Endothelial cell of umbilical vein (primary cell): ENCODE measurements around the gene ZNF423. TPM values are rescaled to one million over a fixed set of nuclear protein-coding genes. Genes with fewer than 3 reads are reported as not detected.

Source experiments
- BruUV-seq: library from RNA; stranded (reverse); fragments of 400-500 nt; replicated peaks from 2 replicates; lab custom pipeline; 2021; lab: Mats Ljungman, UMichigan
- CTCF ChIA-PET: fragments of 300-600, 350-600 bp; sonication (Branson Sonifier 250); formaldehyde crosslinking; loops from one replicate; lab custom pipeline; 2021; ENCODE audit warnings: antibody characterized with exemption, inconsistent platforms; lab: Charles Lee
- POLR2A ChIA-PET: fragments of 300-600, 350-600 bp; sonication (Branson Sonifier 250); formaldehyde crosslinking; loops from one replicate; lab custom pipeline; 2021; ENCODE audit warnings: antibody characterized with exemption, inconsistent platforms; lab: Charles Lee
- DNase-seq: peaks from one replicate; pipeline ENCODE4 v3.0.0-alpha.2; 2011; ENCODE audit warnings: low read depth, low spot score
- FAIRE-seq: peaks from 2 replicates; lab custom pipeline; 2011; peaks lifted over from hg19 to GRCh38; lab: Jason Lieb, UNC
- H2AFZ ChIP-seq: 2 replicates; pipeline ENCODE4 v1.6.0; 2012; ENCODE audit warnings: low read depth, low read length, control low read depth, inconsistent platforms
- H3K27ac ChIP-seq: 2 replicates; pipeline ENCODE4 v1.5.1; 2011; ENCODE audit warnings: low read depth, mild to moderate bottlenecking, control low read depth, low read length, moderate library complexity; ENCODE audit not compliant: insufficient read depth
- H3K27me3 ChIP-seq, 2 experiments: 2 replicates each; pipeline versions ENCODE4 v1.6.0 to v1.6.1; 2011; ENCODE audit warnings: low read length in 2 of 2, mixed read lengths in 1 of 2; ENCODE audit not compliant: control insufficient read depth in 2 of 2, insufficient read depth in 2 of 2
- H3K36me3 ChIP-seq, 2 experiments: 2 replicates in 1 of 2; 3 replicates in 1 of 2; pipeline ENCODE4 v1.5.1; 2011; ENCODE audit warnings: low read length in 2 of 2, mild to moderate bottlenecking in 1 of 2, moderate library complexity in 1 of 2; ENCODE audit not compliant: control insufficient read depth in 2 of 2, insufficient read depth in 2 of 2; ENCODE audit errors: extremely low read depth in 1 of 2
- H3K4me1 ChIP-seq: 3 replicates; pipeline ENCODE4 v1.5.1; 2011; ENCODE audit warnings: mild to moderate bottlenecking, low read length; ENCODE audit not compliant: control insufficient read depth, insufficient read depth; ENCODE audit errors: extremely low read depth
- H3K4me2 ChIP-seq: 2 replicates; pipeline ENCODE4 v1.6.1; 2011; ENCODE audit warnings: low read length, control low read depth, mixed read lengths; ENCODE audit not compliant: insufficient read depth
- H3K4me3 ChIP-seq, 3 experiments: fragments of 200-600 bp in 1 of 3; sonication (generic), shearing (Covaris generic) in 1 of 3; replicated peaks in 1 of 3; 2 replicates each; pipeline ENCODE4 v1.5.1; 2011 to 2016; ENCODE audit warnings: control low read depth in 3 of 3, low read length in 3 of 3, mild to moderate bottlenecking in 2 of 3, inconsistent platforms in 1 of 3, low read depth in 1 of 3, moderate library complexity in 1 of 3; ENCODE audit not compliant: insufficient read depth in 1 of 3
- H3K79me2 ChIP-seq: 2 replicates; pipeline ENCODE4 v1.6.0; 2012; ENCODE audit warnings: low read length, inconsistent platforms; ENCODE audit not compliant: control insufficient read depth, insufficient read depth
- H3K9ac ChIP-seq: replicated peaks from 2 replicates; pipeline ENCODE3; 2011; ENCODE audit warnings: low read length, control low read depth; ENCODE audit not compliant: insufficient read depth; ENCODE audit errors: extremely low read depth
- H3K9me1 ChIP-seq: replicated peaks from 3 replicates; pipeline ENCODE4 v1.6.0; 2011; ENCODE audit warnings: mild to moderate bottlenecking, low read length; ENCODE audit not compliant: control insufficient read depth, insufficient read depth; ENCODE audit errors: extremely low read depth
- H3K9me3 ChIP-seq: replicated peaks from 2 replicates; pipeline ENCODE4 v1.5.1; 2012; ENCODE audit warnings: low read length, inconsistent platforms; ENCODE audit not compliant: control insufficient read depth, insufficient read depth
- H4K20me1 ChIP-seq: replicated peaks from 2 replicates; pipeline ENCODE3; 2011; ENCODE audit warnings: mild to moderate bottlenecking, low read length; ENCODE audit not compliant: control insufficient read depth, insufficient read depth; ENCODE audit errors: extremely low read depth
- CTCF ChIP-seq, 2 donors: IDR thresholded peaks; 1 replicate in 1 of 2; 2 replicates in 1 of 2; pipeline ENCODE4 v1.5.1; 2011; ENCODE audit warnings: low read length in 2 of 2, mild to moderate bottlenecking in 2 of 2, moderate library complexity in 2 of 2, control low read depth in 1 of 2, inconsistent platforms in 1 of 2, low read depth in 1 of 2; ENCODE audit not compliant: insufficient read depth in 1 of 2; ENCODE audit errors: extremely low read depth in 1 of 2
- EZH2 ChIP-seq: IDR thresholded peaks from 2 replicates; pipeline ENCODE4 v1.6.1; 2012; ENCODE audit warnings: borderline replicate concordance, low read depth, mild to moderate bottlenecking, moderate library complexity, low read length, inconsistent platforms; ENCODE audit not compliant: severe bottlenecking
- FOS ChIP-seq: IDR thresholded peaks from 2 replicates; pipeline ENCODE4 v1.6.1; 2011; ENCODE audit warnings: mild to moderate bottlenecking, low read length, moderate library complexity, borderline replicate concordance; ENCODE audit not compliant: insufficient read depth
- GATA2 ChIP-seq: IDR thresholded peaks from 2 replicates; pipeline ENCODE4 v1.7.0; 2011; ENCODE audit warnings: low read depth, mild to moderate bottlenecking, moderate library complexity, mixed read lengths, low read length; ENCODE audit not compliant: insufficient read length, insufficient read depth
- JUN ChIP-seq: IDR thresholded peaks from 2 replicates; pipeline ENCODE4 v1.6.1; 2011; ENCODE audit warnings: borderline replicate concordance, low read depth; ENCODE audit not compliant: insufficient read length, insufficient read depth
- MYC ChIP-seq: IDR thresholded peaks from one replicate; pipeline ENCODE4 v1.6.1; 2011; ENCODE audit warnings: mild to moderate bottlenecking, low read depth, low read length
- POLR2A ChIP-seq: IDR thresholded peaks from 2 replicates; pipeline ENCODE4 v1.6.1; 2012; ENCODE audit warnings: low read depth, mild to moderate bottlenecking, control low read depth, low read length
- POLR2AphosphoS5 ChIP-seq: IDR thresholded peaks from 2 replicates; pipeline ENCODE4 v1.6.1; 2012; ENCODE audit warnings: low read depth, mild to moderate bottlenecking, control low read depth, low read length, moderate library complexity; ENCODE audit not compliant: insufficient read depth
- dilution Hi-C: fragments of 300-500 bp; cut with MboI; formaldehyde crosslinking; loops from one replicate; pipeline ENCODE4 v1.15.0; 2019; ENCODE audit warnings: low sequenced_read_pairs; ENCODE audit not compliant: extremely low pct_ligation_motif_present
- intact Hi-C: fragments of 100-400 bp; cut with micrococcal nuclease; formaldehyde crosslinking; loops from one replicate; pipeline ENCODE4 v1.10.0; 2022
- polyA plus RNA-seq, 4 experiments: library from polyadenylated mRNA; depleted of rRNA in 3 of 4; stranded (reverse) in 3 of 4; unstranded in 1 of 4; fragments of >200 nt; gene quantifications; 2 replicates each; pipeline versions ENCODE4 v1.2.1 to v1.2.3, GENCODE V29; 2011 to 2012; ENCODE audit warnings: missing spikeins in 1 of 4
- total RNA-seq: library from RNA; stranded (reverse); gene quantifications from 2 replicates; pipeline ENCODE4 v1.2.3, GENCODE V29; 2021
- TF ChIP-seq, protein P1 (sequence below): IDR thresholded peaks from 2 replicates; pipeline ENCODE4 v1.6.1; 2011; ENCODE audit not compliant: insufficient read depth, insufficient read length

Gene ZNF423
- total and polyA plus RNA-seq, 2 donors (not counting 3 experiments of a cell fraction or from before 2014, with no cell fraction given), result 2.2 to 8.1 TPM

DNA sequence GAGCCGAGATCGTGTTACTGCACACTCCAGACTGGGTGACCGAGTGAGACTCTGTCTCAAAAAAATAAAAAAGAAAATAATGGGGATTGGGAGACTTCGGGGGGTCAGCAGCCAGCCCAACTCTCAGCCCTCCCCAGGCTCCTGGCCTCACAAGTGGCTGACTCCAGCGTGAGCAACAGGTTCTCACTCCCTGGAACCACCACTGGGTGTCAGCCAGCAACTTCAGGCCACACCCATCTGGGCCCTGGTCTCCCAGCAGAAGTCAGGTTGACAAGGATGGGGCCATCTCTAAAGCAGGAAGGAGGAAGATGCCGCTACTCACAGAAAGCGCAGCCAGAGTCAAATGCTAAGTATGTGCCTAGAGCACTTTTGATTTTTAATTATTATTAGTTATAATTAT, 342.9 kb downstream of the ZNF423 start:
- Histone ChIP-seq H2AFZ (no peak overlapping the region), H3K27me3 (no peaks in the 10 kb centered on the region), H3K4me1 (no peaks in the 10 kb centered on the region), H3K9ac (no peak overlapping the region), H3K27ac (no peak overlapping the region), H4K20me1 (no peaks in the 10 kb centered on the region), H3K4me3 (no peak overlapping the region), H3K36me3 (no peaks in the 10 kb centered on the region), H3K9me3 (no peaks in the 10 kb centered on the region), H3K9me1 (no peaks in the 10 kb centered on the region), H3K79me2 (no peaks in the 10 kb centered on the region), H3K4me2 (no peak overlapping the region)
- DNase-seq (no peak), FAIRE-seq (no peak)
- dilution Hi-C loops (no loop called here), intact Hi-C loops (no loop called here)
- CTCF ChIA-PET, result no interaction called here
- TF ChIP-seq POLR2A, result no peak
- TF ChIP-seq, protein P1, sequence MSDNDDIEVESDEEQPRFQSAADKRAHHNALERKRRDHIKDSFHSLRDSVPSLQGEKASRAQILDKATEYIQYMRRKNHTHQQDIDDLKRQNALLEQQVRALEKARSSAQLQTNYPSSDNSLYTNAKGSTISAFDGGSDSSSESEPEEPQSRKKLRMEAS, result no peak
- TF ChIP-seq MYC, result no peak
- TF ChIP-seq POLR2AphosphoS5, result no peak
- no peak for TF ChIP-seq GATA2
- TF ChIP-seq FOS, result no peak
- no peak for TF ChIP-seq EZH2
- TF ChIP-seq JUN, result no peak
- TF ChIP-seq CTCF (IDR thresholded peaks at IDR 0.05; ENCODE audit: extremely low read depth in 1 of 2, insufficient read depth in 1 of 2, low read depth in 1 of 2, low read length in 2 of 2), result no peak
- no TSS peak for BruUV-seq
- POLR2A ChIA-PET, result no interaction called here
